K562 treated with DMSO at 1 percent for 24 hours (cell line): ENCODE data around the gene HNRNPCL4. TPM values are rescaled to one million over a fixed set of nuclear protein-coding genes. Genes with fewer than 3 reads are reported as not detected.

Source experiments
- total RNA-seq: library from RNA; unstranded; fragments of 300-600 nt; gene quantifications from 2 replicates; pipeline ENCODE4 v1.2.3, GENCODE V29; 2022; ENCODE audit warnings: low read depth; ENCODE audit not compliant: insufficient read depth

HNRNPCL4 gene
- total RNA-seq: not detected in 2 replicates

DNA sequence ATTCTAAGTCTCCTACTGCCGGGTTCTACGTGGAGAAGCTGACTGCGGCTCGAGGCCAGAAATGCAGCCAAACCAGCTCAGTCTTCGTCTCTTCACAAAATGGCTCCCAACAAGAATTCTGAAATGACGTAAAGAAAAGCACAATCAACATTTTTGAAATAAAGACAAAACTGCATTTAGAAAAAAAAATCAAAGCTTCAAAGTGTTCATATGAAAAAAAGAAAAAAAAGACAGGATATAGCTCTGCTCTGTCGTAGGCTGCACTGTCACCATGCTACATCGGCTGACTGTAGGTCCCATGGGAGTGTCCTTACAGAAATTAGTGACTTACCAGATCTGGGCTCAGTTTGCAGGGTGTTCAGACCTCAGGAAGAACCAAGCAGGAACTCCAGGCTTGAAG lies at the start of gene HNRNPCL4:
Gene HNRNPCL4 (minus strand): TSS at position 101 of the 400 bp plus-strand sequence. CDS start 164 bp downstream, outside the sequence.

DNA sequence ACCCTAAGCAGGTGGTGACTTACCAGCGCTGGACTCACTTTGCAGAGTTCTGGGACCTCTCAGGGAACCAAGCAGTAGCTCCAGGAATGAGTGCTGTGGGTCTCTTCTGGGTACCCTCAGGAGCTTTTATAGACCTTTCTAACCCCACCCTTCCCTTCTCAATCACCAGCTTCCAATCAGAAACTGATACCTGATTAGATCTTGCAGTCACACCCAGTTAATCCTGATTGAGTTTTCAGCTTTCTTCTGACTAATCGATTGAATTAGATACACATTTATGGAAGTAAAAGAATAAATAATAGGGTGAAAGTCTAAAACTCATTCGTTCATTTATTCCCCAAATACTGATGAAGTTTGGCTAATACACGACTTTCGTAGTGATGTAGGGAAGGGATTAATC lies 35.9 kb upstream of the HNRNPCL4 start, which contains the start of gene PRAMEF13:
Gene PRAMEF13 (minus strand): TSS at position 101 of the 400 bp plus-strand sequence. CDS start 1,820 bp downstream, outside the sequence.

DNA sequence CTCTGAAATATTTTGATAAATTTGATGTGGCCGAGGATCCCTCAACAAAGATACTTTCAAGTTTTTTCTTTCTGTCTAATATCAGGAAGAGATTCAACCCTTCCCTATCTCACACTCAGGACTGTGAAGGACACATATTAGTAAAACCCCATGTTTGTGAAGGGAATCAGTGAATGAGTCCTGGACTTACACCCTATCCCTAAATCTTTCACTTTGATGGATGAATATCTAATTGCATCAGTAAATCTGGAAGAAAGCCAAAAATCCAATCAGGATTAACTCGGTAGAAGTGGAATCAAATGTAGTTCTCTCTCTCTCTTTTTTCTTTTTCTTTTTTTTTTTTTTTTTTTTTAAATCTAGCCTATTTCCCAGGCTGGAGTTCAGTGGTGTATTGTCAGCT lies 6.1 kb upstream of the HNRNPCL4 start, which contains the start of gene PRAMEF9:
Gene PRAMEF9 (plus strand): TSS at position 301 of the 400 bp plus-strand sequence. CDS start 3,433 bp downstream, outside the sequence.

DNA sequence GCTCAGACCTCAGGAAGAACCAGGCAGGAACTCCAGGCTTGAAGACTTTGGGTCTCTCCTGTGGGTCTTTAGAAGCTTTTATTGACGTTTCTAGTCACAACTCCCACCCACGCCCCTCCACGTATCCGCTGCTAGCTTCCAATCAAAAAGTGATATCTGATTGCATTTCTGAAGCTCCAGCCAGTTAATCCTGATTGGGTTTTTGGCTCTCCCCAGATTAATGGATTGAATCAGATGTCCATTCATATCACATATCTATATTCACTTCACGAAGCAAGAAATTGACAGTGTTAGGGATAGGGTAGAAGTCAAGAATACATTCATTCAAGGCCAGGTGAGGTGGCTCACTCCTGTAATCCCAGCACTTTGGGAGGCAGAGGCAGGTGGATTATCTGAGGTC lies 9.5 kb downstream of the HNRNPCL4 start, which contains the start of gene PRAMEF26:
Gene PRAMEF26 (minus strand): TSS at position 101 of the 400 bp plus-strand sequence. CDS start 2,914 bp downstream, outside the sequence.

DNA sequence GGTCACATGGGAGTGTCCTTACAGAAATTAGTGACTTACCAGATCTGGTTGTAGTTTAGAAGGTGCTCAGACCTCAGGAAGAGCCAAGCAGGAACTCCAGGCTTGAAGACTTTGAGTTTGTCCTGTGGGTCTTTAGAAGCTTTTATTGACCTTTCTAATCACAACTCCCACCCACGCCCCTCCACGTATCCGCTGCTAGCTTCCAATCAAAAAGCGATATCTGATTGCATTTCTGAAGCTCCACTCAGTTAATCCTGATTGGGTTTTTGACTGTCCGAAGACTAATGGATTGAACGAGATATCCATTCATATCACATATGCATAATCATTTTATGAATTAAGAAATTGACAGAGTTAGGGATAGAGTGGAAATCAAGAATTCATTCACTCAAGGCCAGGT lies 48.7 kb downstream of the HNRNPCL4 start, which contains the start of gene HNRNPCL2:
Gene HNRNPCL2 (minus strand): TSS at position 101 of the 400 bp plus-strand sequence. CDS start 454 bp downstream, outside the sequence.

Other genes with a start within 250 kb of the HNRNPCL4 start
- gene PRAMEF7, start 249.0 kb downstream of the HNRNPCL4 start, total RNA-seq: not detected in 2 replicates
- not detected in 2 replicates for gene PRAMEF6, start 218.1 kb downstream of the HNRNPCL4 start, total RNA-seq
- gene PRAMEF27, start 109.1 kb downstream of the HNRNPCL4 start, total RNA-seq: not detected in 2 replicates
- gene HNRNPCL3, start 104.9 kb downstream of the HNRNPCL4 start, total RNA-seq: not detected in 2 replicates
- gene PRAMEF25, start 94.9 kb downstream of the HNRNPCL4 start, total RNA-seq: not detected in 2 replicates
- gene HNRNPCL2, start 48.8 kb downstream of the HNRNPCL4 start, total RNA-seq: not detected in 2 replicates
- not detected in 2 replicates for gene PRAMEF26, start 9.6 kb downstream of the HNRNPCL4 start, total RNA-seq
- gene PRAMEF9, start 6.2 kb upstream of the HNRNPCL4 start, total RNA-seq: not detected in 2 replicates
- gene PRAMEF13, start 35.8 kb upstream of the HNRNPCL4 start, total RNA-seq: not detected in 2 replicates
- gene PRAMEF18, start 60.5 kb upstream of the HNRNPCL4 start, total RNA-seq: not detected in 2 replicates
- gene PRAMEF5, start 88.6 kb upstream of the HNRNPCL4 start, total RNA-seq: not detected in 2 replicates
- gene PRAMEF8, start 119.5 kb upstream of the HNRNPCL4 start, total RNA-seq: 0.21 TPM in 1 of 2 replicates, not detected in the other
- gene PRAMEF33, start 137.9 kb upstream of the HNRNPCL4 start, total RNA-seq: not detected in 2 replicates
- not detected in 2 replicates for gene PRAMEF15, start 149.9 kb upstream of the HNRNPCL4 start, total RNA-seq
- gene PRAMEF14, start 181.5 kb upstream of the HNRNPCL4 start, total RNA-seq: not detected in 2 replicates
- not detected in 2 replicates for gene PRAMEF19, start 206.3 kb upstream of the HNRNPCL4 start, total RNA-seq
- gene PRAMEF17, start 224.0 kb upstream of the HNRNPCL4 start, total RNA-seq: not detected in 2 replicates
- not detected in 2 replicates for gene PRAMEF20, start 244.8 kb upstream of the HNRNPCL4 start, total RNA-seq